HG03439 (cell line): ENCODE results near the gene APMAP.
"Not testable (repeated sequence)": the region's sequence is repeated elsewhere in the genome, so short reads cannot be mapped to it uniquely, and the experiment has no call there.

ENCODE experiments used
- ATAC-seq: cut with Tn5 transposase; IDR thresholded peaks from one replicate; pipeline ENCODE4 v1.9.1; 2021; ENCODE audit warnings: mild to moderate bottlenecking, moderate library complexity; ENCODE audit not compliant: unreplicated experiment

APMAP gene

GRCh38 chr20:24936526-24937407 is 55.8 kb downstream of the APMAP start:
- ATAC-seq = no peak

- no peak for ATAC-seq
Measured at GRCh38 chr20:24935766-24936525, 56.6 kb downstream of the APMAP start.

DNA sequence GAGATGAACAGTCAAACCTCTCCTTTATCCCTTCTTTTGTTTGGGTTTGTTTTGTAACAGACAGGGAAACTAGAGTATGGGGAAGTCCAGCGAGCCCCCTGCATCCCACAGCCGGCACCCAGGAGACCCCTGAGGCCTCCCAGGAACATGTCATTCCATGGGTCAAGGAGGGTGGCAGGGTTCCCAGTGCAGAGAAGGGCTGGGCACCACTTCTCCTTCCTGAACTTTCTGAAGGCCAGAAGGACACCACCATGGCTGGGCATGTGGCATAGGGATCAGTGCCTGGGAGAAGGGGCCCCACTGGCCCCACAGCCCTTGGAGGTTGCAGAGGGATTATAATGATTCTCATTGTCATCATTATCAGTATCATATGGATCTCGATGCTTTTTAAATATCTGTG is 57.4 kb downstream of the APMAP start:
- ATAC-seq = no peak

DNA sequence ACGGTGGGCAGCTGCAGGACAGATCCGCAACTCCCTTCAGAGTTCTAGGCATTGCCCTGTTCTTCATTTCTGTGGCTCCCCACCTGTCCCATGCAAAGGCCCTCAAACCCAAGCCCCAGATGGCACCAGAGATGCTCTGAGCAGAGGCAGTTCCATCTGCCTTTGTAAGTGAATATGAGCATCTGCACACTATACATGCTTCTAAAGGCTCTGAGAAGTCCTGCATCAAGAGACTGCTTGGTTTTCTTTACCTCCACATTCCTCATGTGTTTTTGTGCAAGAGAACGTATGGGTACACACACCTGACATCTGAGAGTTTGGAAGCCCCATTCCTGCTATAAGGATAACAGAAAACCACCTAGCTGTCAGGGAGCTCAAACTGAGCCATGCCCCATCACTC is 57.8 kb downstream of the APMAP start:
- no peak for ATAC-seq

GRCh38 chr20:24934101-24934661 is 58.4 kb downstream of the APMAP start:
- no peak for ATAC-seq

DNA sequence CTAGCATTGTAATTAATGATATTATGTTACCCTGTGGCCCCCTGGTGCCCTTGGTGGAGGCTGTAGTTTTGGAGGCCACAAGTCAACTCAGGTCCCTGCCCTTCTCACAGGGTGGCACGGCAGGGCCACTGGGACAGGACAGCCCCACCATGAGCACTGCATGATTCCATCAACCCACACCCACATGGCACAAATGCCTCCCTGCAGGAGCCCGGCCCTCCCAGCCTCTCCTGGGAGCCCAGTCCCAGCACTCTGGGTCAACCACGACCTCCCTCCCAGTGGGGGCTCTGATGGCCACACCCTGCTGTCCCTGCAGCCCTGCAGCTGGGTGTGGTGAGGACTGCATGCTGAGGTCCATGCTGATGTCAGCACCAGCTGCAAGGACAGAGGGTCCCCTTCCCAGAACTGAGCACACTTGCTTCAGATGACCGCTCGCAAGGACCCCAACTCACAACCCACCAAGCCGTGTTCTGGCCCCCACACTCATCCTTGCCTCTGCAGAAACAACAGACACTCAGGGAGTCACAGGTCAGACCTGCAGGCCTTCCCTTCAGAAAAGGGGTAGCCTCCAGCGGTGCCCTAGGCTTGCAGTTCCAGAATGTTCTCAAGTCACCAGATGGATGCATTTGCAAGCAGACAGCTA is 59.2 kb downstream of the APMAP start:
- ATAC-seq = no peak

DNA sequence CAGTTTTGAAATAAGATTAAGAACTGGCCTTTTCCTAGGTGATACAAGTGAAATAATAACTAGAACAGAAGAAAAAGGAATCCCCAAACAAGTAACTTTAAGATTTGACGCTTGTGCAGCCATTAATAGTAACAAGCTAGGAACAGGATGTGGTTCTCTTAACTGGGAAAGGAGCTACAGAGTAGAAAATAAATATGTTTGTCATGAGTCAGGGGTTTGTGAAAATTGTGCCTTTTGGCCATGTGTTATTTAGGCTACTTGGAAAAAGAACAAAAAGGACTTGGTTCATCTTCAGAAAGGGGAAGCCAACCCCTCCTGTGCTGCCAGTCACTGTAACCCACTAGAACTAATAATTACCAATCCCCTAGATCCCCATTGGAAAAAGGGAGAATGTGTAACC is 60.7 kb downstream of the APMAP start:
- not testable (repeated sequence) for ATAC-seq

- ATAC-seq = not testable (repeated sequence)
Measured at GRCh38 chr20:24930724-24931688, 61.5 kb downstream of the APMAP start.

DNA sequence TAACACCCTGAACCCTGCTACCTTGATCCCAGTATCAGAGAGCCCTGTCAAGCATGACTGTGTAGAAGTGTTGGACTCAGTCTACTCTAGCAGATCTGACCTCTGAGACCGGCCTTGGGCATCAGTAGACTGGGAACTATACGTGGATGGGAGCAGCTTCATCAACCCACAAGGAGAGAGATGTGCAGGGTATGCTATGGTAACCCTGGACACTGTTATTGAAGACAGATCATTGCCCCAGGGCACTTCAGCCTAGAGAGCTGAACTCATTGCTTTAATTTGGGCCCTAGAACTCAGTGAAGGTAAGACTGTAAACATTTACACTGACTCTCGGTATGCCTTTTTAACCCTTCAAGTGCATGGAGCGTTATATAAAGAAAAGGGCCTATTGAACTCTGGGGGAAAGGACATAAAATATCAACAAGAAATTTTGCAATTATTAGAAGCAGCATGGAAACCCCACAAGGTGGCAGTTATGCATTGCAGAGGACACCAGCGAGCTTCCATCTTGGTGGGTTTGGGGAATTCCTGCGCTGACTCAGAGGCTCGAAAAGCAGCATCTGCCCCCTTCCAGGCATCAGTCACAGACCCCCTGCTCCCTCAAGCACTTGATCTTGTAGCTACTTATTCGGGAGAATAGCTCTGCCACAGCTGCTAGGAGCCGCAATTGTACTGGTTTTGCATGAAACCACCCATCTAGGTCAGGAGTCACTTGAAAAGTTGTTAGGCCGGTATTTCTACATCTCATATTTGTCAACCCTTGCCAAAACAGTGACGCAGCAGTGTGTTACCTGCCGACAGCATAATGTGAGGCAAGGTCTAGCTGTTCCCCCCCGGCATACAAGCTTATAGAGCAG is 62.5 kb downstream of the APMAP start:
- not testable (repeated sequence) for ATAC-seq

- not testable (repeated sequence) for ATAC-seq
Measured at GRCh38 chr20:24929259-24929658, 63.3 kb downstream of the APMAP start.

DNA sequence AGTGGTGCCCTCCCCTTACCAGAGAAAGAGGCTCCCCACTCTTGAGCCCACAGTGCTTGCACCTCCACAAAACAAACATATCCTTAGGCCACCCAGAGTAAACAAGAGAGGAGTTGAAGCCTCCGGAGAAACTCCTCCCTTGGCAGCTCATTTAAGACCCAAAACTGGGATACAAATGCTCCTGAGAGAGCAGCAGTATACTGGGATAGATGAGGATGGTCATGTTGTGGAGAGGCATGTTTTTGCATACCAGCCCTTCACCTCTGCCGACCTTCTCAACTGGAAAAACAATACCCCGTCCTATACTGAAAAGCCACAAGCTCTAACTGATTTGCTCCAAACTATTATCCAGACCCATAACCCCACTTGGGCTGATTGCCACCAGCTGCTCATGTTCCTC is 71.8 kb downstream of the APMAP start:
- not testable (repeated sequence) for ATAC-seq

- ATAC-seq = not testable (repeated sequence)
Measured at GRCh38 chr20:24919665-24920064, 72.9 kb downstream of the APMAP start.

DNA sequence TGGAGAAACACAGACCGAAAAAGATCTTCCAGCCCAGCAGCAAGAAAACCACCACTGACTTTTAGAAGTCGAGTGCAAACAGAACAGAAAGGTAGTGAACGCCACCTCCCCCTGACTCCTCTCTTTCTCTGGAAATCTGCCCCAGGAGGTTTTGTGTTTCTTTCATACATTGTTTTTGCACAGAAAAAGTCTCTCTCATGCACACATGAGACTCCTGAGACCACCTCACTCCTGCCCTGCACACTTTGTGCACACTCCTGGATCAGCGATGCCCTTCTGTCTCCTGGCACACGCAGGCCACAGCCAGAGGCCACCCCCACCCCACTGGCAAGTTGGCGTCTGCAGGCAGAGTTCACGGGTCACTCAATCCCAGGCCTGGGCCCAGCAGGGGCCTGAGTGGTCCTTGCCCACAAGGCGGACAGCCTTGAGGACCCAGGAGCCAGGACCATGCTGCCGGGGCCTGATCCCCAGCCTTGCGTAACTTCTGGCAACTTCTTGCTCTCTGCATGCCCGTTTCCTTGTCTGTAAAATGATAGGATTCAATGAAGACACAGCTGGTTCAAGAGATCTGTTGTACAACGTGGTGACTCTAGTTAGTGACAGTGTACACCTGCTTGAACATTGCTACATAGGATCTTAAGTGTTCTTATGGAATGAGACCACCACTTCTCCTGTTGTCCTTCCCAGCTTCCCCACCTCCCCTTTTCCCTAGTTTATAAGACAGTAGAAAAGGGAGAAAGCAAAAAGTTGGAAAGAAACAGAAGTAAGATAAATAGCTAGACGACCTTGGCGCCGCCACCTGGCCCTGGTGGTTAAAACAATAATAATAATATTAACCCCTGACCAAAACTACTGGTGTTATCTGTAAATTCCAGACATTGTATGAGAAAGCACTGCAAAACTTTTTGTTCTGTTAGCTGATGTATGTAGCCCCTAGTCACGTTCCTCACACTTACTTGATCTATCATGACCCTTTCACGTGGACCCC is 73.7 kb downstream of the APMAP start:
- ATAC-seq = no peak

- ATAC-seq = peak; percentile 53
Measured at GRCh38 chr20:24917797-24918578, 74.6 kb downstream of the APMAP start.

- no peak for ATAC-seq
Measured at GRCh38 chr20:24917056-24917455, 75.5 kb downstream of the APMAP start.

GRCh38 chr20:24916412-24916811 is 76.1 kb downstream of the APMAP start:
- ATAC-seq = no peak

GRCh38 chr20:24915892-24916291 is 76.7 kb downstream of the APMAP start:
- no peak for ATAC-seq
